ENCODE measurements around the gene TBATA.

- TF ChIP-seq SMAD4 (CRISPR knock-in tag; IDR thresholded peaks at IDR 0.05) (no peak), CTCF (IDR thresholded peaks at IDR 0.05) (no peak), JUN (CRISPR knock-in tag; IDR thresholded peaks at IDR 0.05) (no peak), NFATC4 (CRISPR knock-in tag; IDR thresholded peaks at IDR 0.05) (no peak), ZNF121 (CRISPR knock-in tag; IDR thresholded peaks at IDR 0.05) (no peak), E2F1 (CRISPR knock-in tag; IDR thresholded peaks at IDR 0.05) (no peak), ZBTB21 (CRISPR knock-in tag; IDR thresholded peaks at IDR 0.05; ENCODE audit: borderline replicate concordance) (no peak), ATF1 (CRISPR knock-in tag; IDR thresholded peaks at IDR 0.05) (no peak), PRDM15 (CRISPR knock-in tag; IDR thresholded peaks at IDR 0.05) (no peak), FOXP4 (CRISPR knock-in tag; IDR thresholded peaks at IDR 0.05) (no peak), JAZF1 (CRISPR knock-in tag; IDR thresholded peaks at IDR 0.05) (no peak), AFF4 (CRISPR knock-in tag; IDR thresholded peaks at IDR 0.05; ENCODE audit: borderline replicate concordance) (no peak), ATF3 (CRISPR knock-in tag; conservative IDR thresholded peaks at IDR 0.05) (no peak)
These were observed 34.9 kb downstream of the TBATA start for GRCh38 chr10:70750156-70750703.
